CD4-positive, alpha-beta T cell treated with Interleukin-2 at 100 ng/mL for 4 hours (primary cell): ENCODE measurements around the gene QRICH1.

Source experiments
- DNase-seq: peaks from one replicate; pipeline ENCODE4 v3.0.0-alpha.2; 2020; ENCODE audit warnings: low spot score

QRICH1 gene

GRCh38 chr3:49119036-49119435 is 25.2 kb upstream of the QRICH1 start:
- no peak for DNase-seq

- no peak for DNase-seq
These were observed 18.4 kb upstream of the QRICH1 start for GRCh38 chr3:49112262-49112661.

GRCh38 chr3:49111347-49111746 is 17.5 kb upstream of the QRICH1 start:
- no peak for DNase-seq

GRCh38 chr3:49110780-49111179 is 16.9 kb upstream of the QRICH1 start:
- DNase-seq: no peak

- no peak for DNase-seq
These were observed 14.5 kb upstream of the QRICH1 start for GRCh38 chr3:49108346-49108745.

- DNase-seq: peak; percentile 92
These were observed 10.8 kb upstream of the QRICH1 start, which contains the start of gene QARS1 for GRCh38 chr3:49104427-49105291. Gene QARS1, minus strand, starts transcription at chr3:49104757. Its CDS starts 24 bp downstream, at chr3:49104733.

- DNase-seq: no peak
These were observed 10.2 kb upstream of the QRICH1 start for GRCh38 chr3:49104052-49104426.

- no peak for DNase-seq
These were observed 6.3 kb upstream of the QRICH1 start for GRCh38 chr3:49100046-49100615.

GRCh38 chr3:49098910-49099630 is 5.2 kb upstream of the QRICH1 start:
- DNase-seq: no peak

GRCh38 chr3:49098429-49098828 is 4.6 kb upstream of the QRICH1 start:
- no peak for DNase-seq

- peak; percentile 81 for DNase-seq
These were observed 676 bp downstream of the QRICH1 start for GRCh38 chr3:49092938-49093852.

GRCh38 chr3:49081429-49081828 is 12.4 kb downstream of the QRICH1 start:
- DNase-seq: no peak

GRCh38 chr3:49079270-49079669 is 14.6 kb downstream of the QRICH1 start:
- DNase-seq: no peak

- DNase-seq: no peak
These were observed 17.2 kb downstream of the QRICH1 start for GRCh38 chr3:49076646-49077045.

GRCh38 chr3:49076116-49076515 is 17.8 kb downstream of the QRICH1 start:
- no peak for DNase-seq

GRCh38 chr3:49058011-49058410 is 35.9 kb downstream of the QRICH1 start:
- DNase-seq: no peak

- DNase-seq: no peak
These were observed 36.6 kb downstream of the QRICH1 start for GRCh38 chr3:49057268-49057667.

- no peak for DNase-seq
These were observed 39.5 kb downstream of the QRICH1 start for GRCh38 chr3:49054344-49054862.

- DNase-seq: no peak
These were observed 40.3 kb downstream of the QRICH1 start for GRCh38 chr3:49053543-49053942.

- no peak for DNase-seq
These were observed 58.6 kb downstream of the QRICH1 start for GRCh38 chr3:49035281-49035680.

GRCh38 chr3:49034650-49035049 is 59.2 kb downstream of the QRICH1 start:
- no peak for DNase-seq
